ENCODE results near the gene CDH26. TPM values are rescaled to one million over a fixed set of nuclear protein-coding genes. Genes with fewer than 3 reads are reported as not detected.
"Not testable (repeated sequence)": the region's sequence is repeated elsewhere in the genome, so short reads cannot be mapped to it uniquely, and the experiment has no call there.

The CDH26 gene
- polyA plus RNA-seq, 1 donor (not counting 4 experiments of a cell fraction or from before 2014, with no cell fraction given), result 1.1 TPM

DNA sequence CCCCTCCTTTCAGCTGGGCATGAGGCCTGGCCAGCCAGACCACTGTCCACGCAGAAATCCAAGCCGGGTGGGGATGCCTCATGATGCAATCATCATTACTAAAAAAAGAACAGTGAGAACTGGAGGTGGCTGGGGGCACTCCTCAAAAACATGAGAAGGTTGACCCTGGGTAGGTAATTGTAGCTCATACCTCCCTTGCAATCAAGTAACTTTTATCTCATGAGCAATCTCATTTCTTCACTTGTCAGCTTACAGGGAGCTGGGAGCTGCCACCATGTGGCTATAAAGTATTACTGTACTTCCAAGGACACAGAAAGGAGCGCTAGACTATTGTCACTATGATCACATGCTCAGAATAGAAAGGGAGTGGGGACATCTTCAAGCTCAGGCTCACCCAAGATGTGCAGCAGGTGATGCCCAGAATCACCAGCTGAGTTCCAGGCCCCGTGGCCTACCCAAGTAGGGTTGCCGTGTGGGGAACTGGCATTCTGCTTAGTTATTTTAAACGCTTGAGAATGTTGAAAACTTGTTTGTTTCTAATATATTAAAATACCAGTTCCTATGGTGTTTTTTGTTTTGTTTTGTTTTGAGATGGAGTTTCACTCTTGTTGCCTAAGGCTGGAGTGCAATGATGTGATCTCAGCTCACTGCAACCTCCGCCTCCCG lies 3.0 kb upstream of the CDH26 start:
- Histone ChIP-seq H3K27me3 (ENCODE audit: control insufficient read depth, extremely low read depth, insufficient read depth, low read length) (no peaks in the 10 kb centered on the region), H3K4me1 (ENCODE audit: control insufficient read depth, extremely low read depth, insufficient read depth, low read length) (peaks cover 3% of the 10 kb centered on the region), H3K4me2 (ENCODE audit: control insufficient read depth, extremely low read depth, insufficient read depth, low read depth, low read length) (no peak overlapping the region), H3K4me3 (ENCODE audit: control insufficient read depth in 2 of 3, extremely low read depth in 1 of 3, insufficient read depth in 2 of 3, low read depth in 1 of 3, low read length in 3 of 3) (no peak overlapping the region), H3K36me3 (ENCODE audit: control insufficient read depth in 2 of 2, extremely low read depth in 1 of 2, insufficient read depth in 2 of 2, low read length in 2 of 2) (no peaks in the 10 kb centered on the region), H3K9me1 (ENCODE audit: control insufficient read depth, extremely low read depth, insufficient read depth, low read length) (no peaks in the 10 kb centered on the region), H3K79me2 (ENCODE audit: control insufficient read depth, insufficient read depth, low read length) (no peaks in the 10 kb centered on the region), H4K20me1 (ENCODE audit: control insufficient read depth, extremely low read depth, insufficient read depth, low read length) (no peaks in the 10 kb centered on the region), H2AFZ (ENCODE audit: control insufficient read depth, low read length) (no peak overlapping the region), H3K27ac (ENCODE audit: control insufficient read depth, insufficient read depth, low read length) (no peak overlapping the region), H3K9me3 (ENCODE audit: control insufficient read depth, low read depth, low read length) (no peaks in the 10 kb centered on the region), H3K9ac (ENCODE audit: control insufficient read depth, extremely low read depth, insufficient read depth, low read length) (no peak overlapping the region)
- no peak for TF ChIP-seq EZH2 (IDR thresholded peaks at IDR 0.05; ENCODE audit: low read length)
- TF ChIP-seq, protein P1, sequence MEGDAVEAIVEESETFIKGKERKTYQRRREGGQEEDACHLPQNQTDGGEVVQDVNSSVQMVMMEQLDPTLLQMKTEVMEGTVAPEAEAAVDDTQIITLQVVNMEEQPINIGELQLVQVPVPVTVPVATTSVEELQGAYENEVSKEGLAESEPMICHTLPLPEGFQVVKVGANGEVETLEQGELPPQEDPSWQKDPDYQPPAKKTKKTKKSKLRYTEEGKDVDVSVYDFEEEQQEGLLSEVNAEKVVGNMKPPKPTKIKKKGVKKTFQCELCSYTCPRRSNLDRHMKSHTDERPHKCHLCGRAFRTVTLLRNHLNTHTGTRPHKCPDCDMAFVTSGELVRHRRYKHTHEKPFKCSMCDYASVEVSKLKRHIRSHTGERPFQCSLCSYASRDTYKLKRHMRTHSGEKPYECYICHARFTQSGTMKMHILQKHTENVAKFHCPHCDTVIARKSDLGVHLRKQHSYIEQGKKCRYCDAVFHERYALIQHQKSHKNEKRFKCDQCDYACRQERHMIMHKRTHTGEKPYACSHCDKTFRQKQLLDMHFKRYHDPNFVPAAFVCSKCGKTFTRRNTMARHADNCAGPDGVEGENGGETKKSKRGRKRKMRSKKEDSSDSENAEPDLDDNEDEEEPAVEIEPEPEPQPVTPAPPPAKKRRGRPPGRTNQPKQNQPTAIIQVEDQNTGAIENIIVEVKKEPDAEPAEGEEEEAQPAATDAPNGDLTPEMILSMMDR (optimal IDR thresholded peaks at IDR 0.05 in 1 of 3, IDR thresholded peaks at IDR 0.05 in 1 of 3, conservative IDR thresholded peaks at IDR 0.05 in 1 of 3; ENCODE audit: extremely low read depth in 1 of 3, insufficient read depth in 2 of 3, low read length in 3 of 3), result peak; percentile 21 to 34 (median 23)
- peak; percentile 71 for FAIRE-seq
- dilution Hi-C loops (cut with MboI; ENCODE audit: extremely low pct_ligation_motif_present, low sequenced_read_pairs), result no loop called here
- DNase-seq (ENCODE audit: low read depth, low spot score), result no peak

DNA sequence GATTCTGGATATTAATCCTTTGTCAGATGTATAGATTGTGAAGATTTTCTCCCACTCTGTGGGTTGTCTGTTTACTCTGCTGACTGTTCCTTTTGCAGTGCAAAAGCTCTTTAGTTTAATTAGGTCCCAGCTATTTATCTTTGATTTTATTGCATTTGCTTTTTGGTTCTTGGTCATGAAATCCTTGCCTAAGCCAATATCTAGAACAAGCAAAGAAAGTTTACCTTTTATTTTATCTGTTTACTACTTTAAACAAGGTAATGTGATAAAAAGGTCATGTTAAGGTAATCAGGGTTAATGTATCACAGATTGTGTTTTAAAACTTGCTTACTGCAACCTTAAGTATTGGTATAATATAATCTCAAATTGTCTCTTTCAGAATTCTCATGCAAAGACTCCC lies 655 bp upstream of the CDH26 start:
- DNase-seq (ENCODE audit: low read depth, low spot score); H3K9ac ChIP-seq (ENCODE audit: control insufficient read depth, extremely low read depth, insufficient read depth, low read length); H3K4me3 ChIP-seq (ENCODE audit: control insufficient read depth in 2 of 3, extremely low read depth in 1 of 3, insufficient read depth in 2 of 3, low read depth in 1 of 3, low read length in 3 of 3); dilution Hi-C loops (cut with MboI; ENCODE audit: extremely low pct_ligation_motif_present, low sequenced_read_pairs); H3K9me3 ChIP-seq (ENCODE audit: control insufficient read depth, low read depth, low read length); H3K79me2 ChIP-seq (ENCODE audit: control insufficient read depth, insufficient read depth, low read length); H2AFZ ChIP-seq (ENCODE audit: control insufficient read depth, low read length); H3K27me3 ChIP-seq (ENCODE audit: control insufficient read depth, extremely low read depth, insufficient read depth, low read length); H3K27ac ChIP-seq (ENCODE audit: control insufficient read depth, insufficient read depth, low read length); H3K4me2 ChIP-seq (ENCODE audit: control insufficient read depth, extremely low read depth, insufficient read depth, low read depth, low read length); H4K20me1 ChIP-seq (ENCODE audit: control insufficient read depth, extremely low read depth, insufficient read depth, low read length); H3K9me1 ChIP-seq (ENCODE audit: control insufficient read depth, extremely low read depth, insufficient read depth, low read length); FAIRE-seq; H3K36me3 ChIP-seq (ENCODE audit: control insufficient read depth in 2 of 2, extremely low read depth in 1 of 2, insufficient read depth in 2 of 2, low read length in 2 of 2): not testable (repeated sequence)
- peaks cover 20% of the 10 kb centered on the region for H3K4me1 ChIP-seq (ENCODE audit: control insufficient read depth, extremely low read depth, insufficient read depth, low read length)

DNA sequence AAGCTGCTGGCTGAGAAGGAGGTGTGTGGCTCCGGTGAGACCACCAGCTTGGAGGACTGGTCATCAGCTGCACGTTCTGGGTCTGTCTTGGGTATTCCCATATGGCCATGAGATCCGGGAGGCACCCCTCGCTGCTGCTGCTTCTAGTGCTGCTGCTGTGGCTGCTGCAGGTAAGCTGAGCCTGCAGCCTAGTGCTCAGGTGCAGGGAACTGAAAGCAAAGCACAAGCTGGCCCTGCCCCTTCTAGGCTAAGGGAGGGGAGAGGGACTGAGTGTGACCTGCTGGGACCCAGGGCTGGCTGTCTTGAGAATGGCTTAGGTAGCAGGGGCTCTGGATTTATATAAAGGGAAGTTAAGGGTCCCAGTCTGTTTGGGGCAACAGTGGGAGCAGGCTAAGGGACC lies 403 bp downstream of the CDH26 start:
- no peaks in the 10 kb centered on the region for H3K9me3 ChIP-seq (ENCODE audit: control insufficient read depth, low read depth, low read length)
- no peak overlapping the region for H3K4me3 ChIP-seq (ENCODE audit: control insufficient read depth in 2 of 3, extremely low read depth in 1 of 3, insufficient read depth in 2 of 3, low read depth in 1 of 3, low read length in 3 of 3)
- H2AFZ ChIP-seq (ENCODE audit: control insufficient read depth, low read length), result no peak overlapping the region
- no peak overlapping the region for H3K4me2 ChIP-seq (ENCODE audit: control insufficient read depth, extremely low read depth, insufficient read depth, low read depth, low read length)
- no peaks in the 10 kb centered on the region for H3K79me2 ChIP-seq (ENCODE audit: control insufficient read depth, insufficient read depth, low read length)
- no peak overlapping the region for H3K9ac ChIP-seq (ENCODE audit: control insufficient read depth, extremely low read depth, insufficient read depth, low read length)
- H4K20me1 ChIP-seq (ENCODE audit: control insufficient read depth, extremely low read depth, insufficient read depth, low read length), result no peaks in the 10 kb centered on the region
- DNase-seq (ENCODE audit: low read depth, low spot score), result no peak
- peaks cover 20% of the 10 kb centered on the region for H3K4me1 ChIP-seq (ENCODE audit: control insufficient read depth, extremely low read depth, insufficient read depth, low read length)
- dilution Hi-C loops (cut with MboI; ENCODE audit: extremely low pct_ligation_motif_present, low sequenced_read_pairs), result no loop called here
- no peaks in the 10 kb centered on the region for H3K27me3 ChIP-seq (ENCODE audit: control insufficient read depth, extremely low read depth, insufficient read depth, low read length)
- TF ChIP-seq, protein P1 (optimal IDR thresholded peaks at IDR 0.05 in 1 of 3, IDR thresholded peaks at IDR 0.05 in 1 of 3, conservative IDR thresholded peaks at IDR 0.05 in 1 of 3; ENCODE audit: extremely low read depth in 1 of 3, insufficient read depth in 2 of 3, low read length in 3 of 3), result no peak
- TF ChIP-seq EZH2 (IDR thresholded peaks at IDR 0.05; ENCODE audit: low read length), result no peak
- FAIRE-seq, result no peak
- H3K9me1 ChIP-seq (ENCODE audit: control insufficient read depth, extremely low read depth, insufficient read depth, low read length), result no peaks in the 10 kb centered on the region
- no peaks in the 10 kb centered on the region for H3K36me3 ChIP-seq (ENCODE audit: control insufficient read depth in 2 of 2, extremely low read depth in 1 of 2, insufficient read depth in 2 of 2, low read length in 2 of 2)
- no peak overlapping the region for H3K27ac ChIP-seq (ENCODE audit: control insufficient read depth, insufficient read depth, low read length)

Data from keratinocyte (primary cell).